Measurements from ENCODE around the gene CCT7.

DNA sequence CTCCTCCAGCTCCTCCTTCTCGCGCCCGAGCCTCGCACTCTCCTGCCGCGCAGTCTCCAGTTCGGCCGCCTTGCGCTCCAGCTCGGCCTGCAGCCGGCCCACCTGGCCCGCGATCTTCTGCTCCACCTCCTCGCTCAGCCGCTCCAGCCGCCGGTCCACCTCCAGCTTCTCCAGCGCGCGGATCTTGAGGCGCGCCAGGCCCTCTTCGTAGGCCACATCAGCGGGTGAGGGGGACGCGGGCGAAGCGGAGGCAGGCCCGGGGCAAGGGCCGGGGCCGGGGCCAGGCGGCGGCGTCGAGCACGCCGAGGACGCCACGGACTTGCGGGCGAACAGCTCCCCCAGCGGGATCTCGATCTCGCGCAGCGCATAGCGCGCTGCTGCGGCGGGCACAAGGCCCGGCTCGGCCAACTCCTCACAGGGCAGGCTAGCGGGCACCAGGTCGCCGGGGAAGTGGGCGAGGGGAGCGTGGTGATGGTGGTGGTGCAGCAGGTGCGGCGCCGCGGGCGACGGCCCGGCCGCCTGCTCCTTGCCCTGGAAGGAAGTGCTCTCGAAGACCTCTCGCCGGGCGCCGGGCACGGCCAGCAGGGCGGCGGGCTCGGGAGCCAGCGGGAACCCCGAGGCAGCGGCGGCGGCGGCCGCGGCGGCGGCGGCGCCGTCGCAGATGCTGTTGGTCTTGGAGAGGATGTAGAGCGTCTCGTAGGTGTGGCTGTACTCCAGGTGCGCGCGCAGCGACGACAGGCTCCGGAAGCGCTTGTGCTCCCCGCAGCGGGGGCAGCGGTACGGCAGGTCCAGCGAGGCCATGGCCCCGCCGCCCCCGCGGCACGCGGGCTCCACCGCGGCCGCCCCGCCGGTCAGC, 35.0 kb downstream of the CCT7 start:
- TF ChIP-seq POLR2AphosphoS5 (IDR thresholded peaks at IDR 0.05), result peak in 1 of 3 donors; percentile 15
- TF ChIP-seq, protein P1, sequence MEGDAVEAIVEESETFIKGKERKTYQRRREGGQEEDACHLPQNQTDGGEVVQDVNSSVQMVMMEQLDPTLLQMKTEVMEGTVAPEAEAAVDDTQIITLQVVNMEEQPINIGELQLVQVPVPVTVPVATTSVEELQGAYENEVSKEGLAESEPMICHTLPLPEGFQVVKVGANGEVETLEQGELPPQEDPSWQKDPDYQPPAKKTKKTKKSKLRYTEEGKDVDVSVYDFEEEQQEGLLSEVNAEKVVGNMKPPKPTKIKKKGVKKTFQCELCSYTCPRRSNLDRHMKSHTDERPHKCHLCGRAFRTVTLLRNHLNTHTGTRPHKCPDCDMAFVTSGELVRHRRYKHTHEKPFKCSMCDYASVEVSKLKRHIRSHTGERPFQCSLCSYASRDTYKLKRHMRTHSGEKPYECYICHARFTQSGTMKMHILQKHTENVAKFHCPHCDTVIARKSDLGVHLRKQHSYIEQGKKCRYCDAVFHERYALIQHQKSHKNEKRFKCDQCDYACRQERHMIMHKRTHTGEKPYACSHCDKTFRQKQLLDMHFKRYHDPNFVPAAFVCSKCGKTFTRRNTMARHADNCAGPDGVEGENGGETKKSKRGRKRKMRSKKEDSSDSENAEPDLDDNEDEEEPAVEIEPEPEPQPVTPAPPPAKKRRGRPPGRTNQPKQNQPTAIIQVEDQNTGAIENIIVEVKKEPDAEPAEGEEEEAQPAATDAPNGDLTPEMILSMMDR (IDR thresholded peaks at IDR 0.05), result peak in 1 of 7 experiments; percentile 5
- TF ChIP-seq EP300 (IDR thresholded peaks at IDR 0.05), result no peak
